ENCODE measurements around the gene TASP1. TPM values are rescaled to one million over a fixed set of nuclear protein-coding genes. Genes with fewer than 3 reads are reported as not detected.

The TASP1 gene
- polyA plus RNA-seq, 3 donors: 2.3 to 3.3 (median 2.6) TPM

DNA sequence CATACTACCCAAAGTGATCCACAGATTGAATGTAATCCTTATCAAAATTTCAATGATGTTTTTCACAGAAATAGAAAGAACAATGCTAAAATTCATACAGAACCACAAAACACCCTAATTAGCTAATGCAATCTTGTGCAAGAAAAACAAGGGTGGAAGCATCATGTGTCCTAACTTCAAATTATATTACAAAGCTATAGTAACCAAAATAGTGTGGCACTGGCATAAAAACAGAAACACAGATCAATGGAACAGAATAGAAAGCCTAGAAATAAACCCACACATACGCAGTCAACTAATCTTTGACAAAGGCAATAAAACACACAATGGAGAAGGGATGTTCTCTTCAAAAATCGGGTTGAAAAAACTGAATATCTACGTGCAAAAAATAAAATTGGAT, 131.1 kb downstream of the TASP1 start:
- Mint-ChIP-seq H3K9me3 (peaks cover 14 to 31% (median 22%) of the 10 kb centered on the region in 7 donors), H3K36me3 (peaks cover 0 to 7% of the 10 kb centered on the region in 2 donors), H3K27me3 (ENCODE audit: low read depth in 3 of 3) (no peaks in the 10 kb centered on the region), H3K27ac (no peak overlapping the region), H3K4me3 (no peak overlapping the region), H3K4me1 (no peaks in the 10 kb centered on the region)
- TF ChIP-seq, protein P1, sequence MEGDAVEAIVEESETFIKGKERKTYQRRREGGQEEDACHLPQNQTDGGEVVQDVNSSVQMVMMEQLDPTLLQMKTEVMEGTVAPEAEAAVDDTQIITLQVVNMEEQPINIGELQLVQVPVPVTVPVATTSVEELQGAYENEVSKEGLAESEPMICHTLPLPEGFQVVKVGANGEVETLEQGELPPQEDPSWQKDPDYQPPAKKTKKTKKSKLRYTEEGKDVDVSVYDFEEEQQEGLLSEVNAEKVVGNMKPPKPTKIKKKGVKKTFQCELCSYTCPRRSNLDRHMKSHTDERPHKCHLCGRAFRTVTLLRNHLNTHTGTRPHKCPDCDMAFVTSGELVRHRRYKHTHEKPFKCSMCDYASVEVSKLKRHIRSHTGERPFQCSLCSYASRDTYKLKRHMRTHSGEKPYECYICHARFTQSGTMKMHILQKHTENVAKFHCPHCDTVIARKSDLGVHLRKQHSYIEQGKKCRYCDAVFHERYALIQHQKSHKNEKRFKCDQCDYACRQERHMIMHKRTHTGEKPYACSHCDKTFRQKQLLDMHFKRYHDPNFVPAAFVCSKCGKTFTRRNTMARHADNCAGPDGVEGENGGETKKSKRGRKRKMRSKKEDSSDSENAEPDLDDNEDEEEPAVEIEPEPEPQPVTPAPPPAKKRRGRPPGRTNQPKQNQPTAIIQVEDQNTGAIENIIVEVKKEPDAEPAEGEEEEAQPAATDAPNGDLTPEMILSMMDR (IDR thresholded peaks at IDR 0.05): no peak
- no peak for DNase-seq
- Histone ChIP-seq H3K9ac (ENCODE audit: insufficient read depth, low read length, poor library complexity, severe bottlenecking) (no peak overlapping the region), H3K27ac (ENCODE audit: low read depth in 1 of 2, low read length in 2 of 2) (no peak overlapping the region), H3K27me3 (ENCODE audit: control insufficient read depth in 2 of 2, insufficient read depth in 2 of 2, low read length in 2 of 2) (no peaks in the 10 kb centered on the region), H3K36me3 (replicated peaks in 1 of 2; ENCODE audit: control insufficient read depth in 1 of 2, insufficient read depth in 2 of 2, low read length in 2 of 2) (no peaks in the 10 kb centered on the region), H3K4me1 (ENCODE audit: control insufficient read depth in 1 of 2, insufficient read depth in 2 of 2, low read length in 2 of 2) (no peaks in the 10 kb centered on the region), H3K9me3 (replicated peaks in 1 of 2; ENCODE audit: control insufficient read depth in 1 of 2, insufficient read depth in 1 of 2, low read length in 2 of 2) (peaks cover 9 to 11% of the 10 kb centered on the region in 2 donors), H3K79me2 (ENCODE audit: insufficient read depth, low read length) (no peaks in the 10 kb centered on the region), H2AFZ (ENCODE audit: insufficient read depth, low read depth, low read length, poor library complexity, severe bottlenecking) (no peak overlapping the region), H4K20me1 (ENCODE audit: insufficient read depth, low read length) (no peaks in the 10 kb centered on the region), H3K4me2 (replicated peaks; ENCODE audit: extremely low read depth, low read length, poor library complexity, severe bottlenecking) (no peak overlapping the region), H3K4me3 (replicated peaks in 1 of 3; ENCODE audit: low read depth in 2 of 3, low read length in 3 of 3) (no peak overlapping the region)
- WGBS (ENCODE audit: insufficient coverage): no CpG with 5 or more reads among the region's 3 CpGs
- intact Hi-C loops (cut with micrococcal nuclease): no loop called here

DNA sequence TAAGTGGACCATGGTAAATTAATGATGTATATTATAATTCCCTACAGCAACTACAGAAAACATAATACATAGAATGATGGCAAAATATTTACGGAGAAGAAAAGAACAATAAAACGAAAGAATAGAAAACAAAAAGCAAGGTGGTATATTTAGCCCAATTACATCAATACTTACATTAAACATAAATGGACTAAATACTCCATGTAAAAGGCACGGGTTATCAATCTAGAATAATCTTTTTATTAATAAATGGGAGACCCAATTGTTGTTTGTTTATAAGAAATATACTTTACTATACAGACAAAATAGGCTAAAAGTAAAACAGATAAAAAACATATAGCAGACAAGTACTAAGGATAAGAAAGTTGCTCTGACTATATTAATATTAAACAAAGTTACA, 137.2 kb downstream of the TASP1 start:
- no CpG with 5 or more reads among the region's 3 CpGs for WGBS (ENCODE audit: insufficient coverage)
- Histone ChIP-seq H3K4me1 (ENCODE audit: control insufficient read depth in 1 of 2, insufficient read depth in 2 of 2, low read length in 2 of 2) (no peaks in the 10 kb centered on the region), H2AFZ (ENCODE audit: insufficient read depth, low read depth, low read length, poor library complexity, severe bottlenecking) (no peak overlapping the region), H3K36me3 (replicated peaks in 1 of 2; ENCODE audit: control insufficient read depth in 1 of 2, insufficient read depth in 2 of 2, low read length in 2 of 2) (no peaks in the 10 kb centered on the region), H3K27ac (ENCODE audit: low read depth in 1 of 2, low read length in 2 of 2) (no peak overlapping the region), H3K9ac (ENCODE audit: insufficient read depth, low read length, poor library complexity, severe bottlenecking) (no peak overlapping the region), H3K9me3 (replicated peaks in 1 of 2; ENCODE audit: control insufficient read depth in 1 of 2, insufficient read depth in 1 of 2, low read length in 2 of 2) (peaks cover 6 to 12% of the 10 kb centered on the region in 2 donors), H4K20me1 (ENCODE audit: insufficient read depth, low read length) (no peaks in the 10 kb centered on the region), H3K4me3 (replicated peaks in 1 of 3; ENCODE audit: low read depth in 2 of 3, low read length in 3 of 3) (no peak overlapping the region), H3K27me3 (ENCODE audit: control insufficient read depth in 2 of 2, insufficient read depth in 2 of 2, low read length in 2 of 2) (no peaks in the 10 kb centered on the region), H3K79me2 (ENCODE audit: insufficient read depth, low read length) (no peaks in the 10 kb centered on the region), H3K4me2 (replicated peaks; ENCODE audit: extremely low read depth, low read length, poor library complexity, severe bottlenecking) (no peak overlapping the region)
- TF ChIP-seq, protein P1 (IDR thresholded peaks at IDR 0.05): no peak
- Mint-ChIP-seq H3K9me3 (peaks cover 12 to 31% (median 25%) of the 10 kb centered on the region in 7 donors), H3K27ac (no peak overlapping the region), H3K4me1 (no peaks in the 10 kb centered on the region), H3K27me3 (ENCODE audit: low read depth in 3 of 3) (no peaks in the 10 kb centered on the region), H3K36me3 (peaks cover 2 to 17% of the 10 kb centered on the region in 2 donors), H3K4me3 (no peak overlapping the region)
- intact Hi-C loops (cut with micrococcal nuclease): no loop called here
- DNase-seq: no peak
